ENCODE results near the gene CREB5. TPM values are rescaled to one million over a fixed set of nuclear protein-coding genes. Genes with fewer than 3 reads are reported as not detected.

Gene CREB5
- total RNA-seq, 1 experiment from 2014 or later = 40.5 TPM

DNA sequence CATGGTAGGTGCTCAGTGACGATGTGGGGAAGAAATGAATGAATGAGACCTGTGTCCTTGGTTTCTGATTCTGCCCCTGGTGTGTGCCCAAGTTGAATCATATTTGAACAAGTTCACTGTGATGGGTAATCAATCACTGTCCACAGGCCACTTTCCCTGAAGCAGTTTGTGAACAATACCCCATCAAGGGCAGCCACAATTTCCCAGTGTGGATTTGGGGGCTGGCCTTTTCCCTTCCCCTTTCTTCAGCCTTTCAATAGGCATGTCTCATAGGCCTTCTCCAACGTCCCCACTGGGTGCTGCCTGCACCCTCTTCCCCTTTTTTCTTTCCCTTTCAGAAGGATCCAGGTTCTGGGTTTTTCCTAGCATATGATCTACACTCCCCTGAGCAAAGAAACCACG, 64.7 kb downstream of the CREB5 start:
- CTCF ChIA-PET = no interaction called here
- Mint-ChIP-seq H3K4me3 (ENCODE audit: unreplicated experiment) (no peak overlapping the region), H3K4me1 (ENCODE audit: insufficient read depth, unreplicated experiment) (no peaks in the 10 kb centered on the region), H3K9me3 (ENCODE audit: unreplicated experiment) (no peaks in the 10 kb centered on the region), H3K36me3 (ENCODE audit: insufficient read depth, unreplicated experiment) (no peaks in the 10 kb centered on the region), H3K27ac (ENCODE audit: low read depth, unreplicated experiment) (no peak overlapping the region), H3K27me3 (ENCODE audit: insufficient read depth, unreplicated experiment) (no peaks in the 10 kb centered on the region)
- POLR2A ChIA-PET = no interaction called here
- DNase-seq (ENCODE audit: unreplicated experiment) = no peak
- no TSS peak for BruUV-seq (replicated peaks)
- intact Hi-C loops (cut with micrococcal nuclease) = no loop called here
- TF ChIP-seq, protein P1, sequence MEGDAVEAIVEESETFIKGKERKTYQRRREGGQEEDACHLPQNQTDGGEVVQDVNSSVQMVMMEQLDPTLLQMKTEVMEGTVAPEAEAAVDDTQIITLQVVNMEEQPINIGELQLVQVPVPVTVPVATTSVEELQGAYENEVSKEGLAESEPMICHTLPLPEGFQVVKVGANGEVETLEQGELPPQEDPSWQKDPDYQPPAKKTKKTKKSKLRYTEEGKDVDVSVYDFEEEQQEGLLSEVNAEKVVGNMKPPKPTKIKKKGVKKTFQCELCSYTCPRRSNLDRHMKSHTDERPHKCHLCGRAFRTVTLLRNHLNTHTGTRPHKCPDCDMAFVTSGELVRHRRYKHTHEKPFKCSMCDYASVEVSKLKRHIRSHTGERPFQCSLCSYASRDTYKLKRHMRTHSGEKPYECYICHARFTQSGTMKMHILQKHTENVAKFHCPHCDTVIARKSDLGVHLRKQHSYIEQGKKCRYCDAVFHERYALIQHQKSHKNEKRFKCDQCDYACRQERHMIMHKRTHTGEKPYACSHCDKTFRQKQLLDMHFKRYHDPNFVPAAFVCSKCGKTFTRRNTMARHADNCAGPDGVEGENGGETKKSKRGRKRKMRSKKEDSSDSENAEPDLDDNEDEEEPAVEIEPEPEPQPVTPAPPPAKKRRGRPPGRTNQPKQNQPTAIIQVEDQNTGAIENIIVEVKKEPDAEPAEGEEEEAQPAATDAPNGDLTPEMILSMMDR (IDR thresholded peaks at IDR 0.05; ENCODE audit: unreplicated experiment) = no peak

GRCh38 chr7:28478656-28479055, 66.3 kb downstream of the CREB5 start:
- no TSS peak for BruUV-seq (replicated peaks)
- Mint-ChIP-seq H3K36me3 (ENCODE audit: insufficient read depth, unreplicated experiment) (no peaks in the 10 kb centered on the region), H3K27me3 (ENCODE audit: insufficient read depth, unreplicated experiment) (no peaks in the 10 kb centered on the region), H3K9me3 (ENCODE audit: unreplicated experiment) (no peaks in the 10 kb centered on the region), H3K27ac (ENCODE audit: low read depth, unreplicated experiment) (no peak overlapping the region), H3K4me1 (ENCODE audit: insufficient read depth, unreplicated experiment) (no peaks in the 10 kb centered on the region), H3K4me3 (ENCODE audit: unreplicated experiment) (no peak overlapping the region)
- ChIA-PET POLR2A (no interaction called here), CTCF (interaction anchor here (0.7 kb wide), 1 partner anchor 181 kb away, joined by 3 read pairs; no protein-coding TSS in a partner anchor)
- DNase-seq (ENCODE audit: unreplicated experiment) = no peak
- TF ChIP-seq, protein P1 (IDR thresholded peaks at IDR 0.05; ENCODE audit: unreplicated experiment) = no peak
- intact Hi-C loops (cut with micrococcal nuclease) = no loop called here

DNA sequence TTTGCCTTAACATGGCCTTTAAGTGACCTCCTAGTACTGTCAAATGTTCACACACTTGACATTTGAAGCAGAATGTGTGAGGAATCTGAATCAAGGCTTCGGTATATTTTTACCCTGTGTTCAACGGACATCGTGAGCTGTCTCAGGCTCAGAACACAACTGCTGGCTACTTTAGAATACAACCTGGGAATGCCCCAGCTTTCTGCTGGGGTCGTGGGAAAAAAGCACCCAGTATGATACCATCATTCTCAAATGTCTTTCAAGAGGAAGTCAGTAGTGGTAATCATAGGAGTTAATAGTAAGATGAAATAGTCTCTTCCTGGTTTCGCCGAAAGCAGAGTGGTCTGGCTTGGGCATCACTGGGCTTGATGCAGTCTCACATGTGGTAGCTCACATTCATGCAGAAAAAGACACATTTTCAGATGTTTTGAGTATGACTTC, 67.2 kb downstream of the CREB5 start:
- BruUV-seq (replicated peaks) = no TSS peak
- H3K4me3 Mint-ChIP-seq (ENCODE audit: unreplicated experiment) = no peak overlapping the region
- TF ChIP-seq, protein P1 (IDR thresholded peaks at IDR 0.05; ENCODE audit: unreplicated experiment) = no peak
- H3K9me3 Mint-ChIP-seq (ENCODE audit: unreplicated experiment) = no peaks in the 10 kb centered on the region
- no peaks in the 10 kb centered on the region for H3K36me3 Mint-ChIP-seq (ENCODE audit: insufficient read depth, unreplicated experiment)
- intact Hi-C loops (cut with micrococcal nuclease) = no loop called here
- no peak overlapping the region for H3K27ac Mint-ChIP-seq (ENCODE audit: low read depth, unreplicated experiment)
- ChIA-PET CTCF (no interaction called here), POLR2A (interaction anchor here (0.8 kb wide), 1 partner anchor 11 kb away, joined by 3 read pairs; no protein-coding TSS in a partner anchor)
- H3K4me1 Mint-ChIP-seq (ENCODE audit: insufficient read depth, unreplicated experiment) = no peaks in the 10 kb centered on the region
- no peaks in the 10 kb centered on the region for H3K27me3 Mint-ChIP-seq (ENCODE audit: insufficient read depth, unreplicated experiment)
- DNase-seq (ENCODE audit: unreplicated experiment) = no peak

DNA sequence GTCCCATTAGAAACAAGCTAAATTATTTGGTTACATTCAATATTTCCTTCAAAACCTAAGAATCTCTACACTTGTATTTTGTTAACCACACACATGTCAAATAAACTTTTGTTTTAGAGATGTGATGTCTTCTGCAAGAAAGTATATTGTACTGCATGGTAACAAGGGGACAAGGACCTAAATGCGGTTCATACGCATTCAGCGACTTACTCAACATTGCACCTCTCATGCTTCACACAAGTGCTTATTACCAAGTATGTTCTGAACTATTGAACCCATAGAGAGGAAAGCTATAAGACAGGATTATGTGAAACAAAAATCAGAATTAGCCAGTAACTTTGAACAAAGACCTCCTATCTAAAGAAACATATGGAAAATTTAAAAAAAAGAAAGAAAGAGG, 68.3 kb downstream of the CREB5 start:
- H3K4me3 Mint-ChIP-seq (ENCODE audit: unreplicated experiment) = no peak overlapping the region
- H3K36me3 Mint-ChIP-seq (ENCODE audit: insufficient read depth, unreplicated experiment) = no peaks in the 10 kb centered on the region
- ChIA-PET POLR2A (no interaction called here), CTCF (no interaction called here)
- no peaks in the 10 kb centered on the region for H3K9me3 Mint-ChIP-seq (ENCODE audit: unreplicated experiment)
- no peak for DNase-seq (ENCODE audit: unreplicated experiment)
- TF ChIP-seq, protein P1 (IDR thresholded peaks at IDR 0.05; ENCODE audit: unreplicated experiment) = no peak
- H3K4me1 Mint-ChIP-seq (ENCODE audit: insufficient read depth, unreplicated experiment) = no peaks in the 10 kb centered on the region
- intact Hi-C loops (cut with micrococcal nuclease) = no loop called here
- H3K27me3 Mint-ChIP-seq (ENCODE audit: insufficient read depth, unreplicated experiment) = no peaks in the 10 kb centered on the region
- no TSS peak for BruUV-seq (replicated peaks)
- H3K27ac Mint-ChIP-seq (ENCODE audit: low read depth, unreplicated experiment) = no peak overlapping the region
